ENCODE measurements around the gene ZMYND19. TPM values are rescaled to one million over a fixed set of nuclear protein-coding genes. Genes with fewer than 3 reads are reported as not detected.

Gene ZMYND19
- total RNA-seq, 1 experiment from 2014 or later: 32.4 TPM

Other genes with a start within 250 kb of the ZMYND19 start
- gene EXD3, start 167.3 kb downstream of the ZMYND19 start, total RNA-seq (2014; rRNA removed; shearing (Covaris generic)): 1.8 and 4.0 TPM in 2 replicates
- not detected in 2 replicates for gene NOXA1, start 167.1 kb downstream of the ZMYND19 start, total RNA-seq (2014; rRNA removed; shearing (Covaris generic))
- gene ENTPD8, start 149.2 kb downstream of the ZMYND19 start, total RNA-seq (2014; rRNA removed; shearing (Covaris generic)): not detected in 2 replicates
- gene NSMF, start 131.2 kb downstream of the ZMYND19 start, total RNA-seq (2014; rRNA removed; shearing (Covaris generic)): 11.6 and 17.9 TPM in 2 replicates
- gene PNPLA7, start 40.1 kb downstream of the ZMYND19 start, total RNA-seq (2014; rRNA removed; shearing (Covaris generic)): 0.05 TPM in 1 of 2 replicates, not detected in the other
- gene MRPL41, start 38.6 kb downstream of the ZMYND19 start, total RNA-seq (2014; rRNA removed; shearing (Covaris generic)): 59.5 and 119 TPM in 2 replicates
- 11.3 and 18.7 TPM in 2 replicates for gene DPH7, start 11.6 kb downstream of the ZMYND19 start, total RNA-seq (2014; rRNA removed; shearing (Covaris generic))
- gene ARRDC1, start 15.2 kb upstream of the ZMYND19 start, total RNA-seq (2014; rRNA removed; shearing (Covaris generic)): 8.0 and 10.4 TPM in 2 replicates
- gene EHMT1, start 28.5 kb upstream of the ZMYND19 start, total RNA-seq (2014; rRNA removed; shearing (Covaris generic)): 12.9 and 32.0 TPM in 2 replicates